HG03521 (cell line): ENCODE results near the gene ZP3.
"Not testable (repeated sequence)": the region's sequence is repeated elsewhere in the genome, so short reads cannot be mapped to it uniquely, and the experiment has no call there.

ENCODE experiments used
- ATAC-seq: cut with Tn5 transposase; IDR thresholded peaks from one replicate; pipeline ENCODE4 v1.9.1; 2021; ENCODE audit warnings: mild to moderate bottlenecking, moderate library complexity; ENCODE audit not compliant: unreplicated experiment

The ZP3 gene

GRCh38 chr7:76439120-76439888 is 14.6 kb downstream of the ZP3 start:
- ATAC-seq: not testable (repeated sequence)

- not testable (repeated sequence) for ATAC-seq
These were observed 15.7 kb downstream of the ZP3 start for GRCh38 chr7:76440404-76440803.

- not testable (repeated sequence) for ATAC-seq
These were observed 17.0 kb downstream of the ZP3 start for GRCh38 chr7:76441792-76442191.

- not testable (repeated sequence) for ATAC-seq
These were observed 18.1 kb downstream of the ZP3 start for GRCh38 chr7:76442664-76443446.

- not testable (repeated sequence) for ATAC-seq
These were observed 19.1 kb downstream of the ZP3 start for GRCh38 chr7:76443846-76444245.

- peak; percentile 81 for ATAC-seq
These were observed 20.8 kb downstream of the ZP3 start for GRCh38 chr7:76445577-76446008.

- not testable (repeated sequence) for ATAC-seq
These were observed 32.3 kb downstream of the ZP3 start for GRCh38 chr7:76457017-76457416.

GRCh38 chr7:76458504-76458903 is 33.8 kb downstream of the ZP3 start:
- not testable (repeated sequence) for ATAC-seq

- not testable (repeated sequence) for ATAC-seq
These were observed 36.0 kb downstream of the ZP3 start for GRCh38 chr7:76460767-76461166.

- ATAC-seq: peak; percentile 99
These were observed 36.8 kb downstream of the ZP3 start, which contains the start of gene DTX2 for GRCh38 chr7:76461464-76462101. TSS of gene DTX2 (plus strand) at chr7:76461709. CDS start at chr7:76480510, 18,801 bp downstream.

GRCh38 chr7:76462271-76462882 is 37.6 kb downstream of the ZP3 start:
- not testable (repeated sequence) for ATAC-seq

- not testable (repeated sequence) for ATAC-seq
These were observed 40.2 kb downstream of the ZP3 start for GRCh38 chr7:76464959-76465358.

GRCh38 chr7:76465950-76466349 is 41.2 kb downstream of the ZP3 start:
- ATAC-seq: not testable (repeated sequence)

- ATAC-seq: not testable (repeated sequence)
These were observed 43.1 kb downstream of the ZP3 start for GRCh38 chr7:76467743-76468404.

- ATAC-seq: not testable (repeated sequence)
These were observed 46.9 kb downstream of the ZP3 start for GRCh38 chr7:76471556-76472221.

- ATAC-seq: not testable (repeated sequence)
These were observed 48.3 kb downstream of the ZP3 start for GRCh38 chr7:76473097-76473496.

- ATAC-seq: not testable (repeated sequence)
These were observed 51.5 kb downstream of the ZP3 start for GRCh38 chr7:76476280-76476679.

- not testable (repeated sequence) for ATAC-seq
These were observed 52.2 kb downstream of the ZP3 start for GRCh38 chr7:76476742-76477474.

- not testable (repeated sequence) for ATAC-seq
These were observed 54.9 kb downstream of the ZP3 start for GRCh38 chr7:76479628-76480027.
